HG03558 (cell line): ENCODE data around the gene RHBDD1.
"Not testable (repeated sequence)": the region's sequence is repeated elsewhere in the genome, so short reads cannot be mapped to it uniquely, and the experiment has no call there.

Experiments used
- ATAC-seq: cut with Tn5 transposase; IDR thresholded peaks from one replicate; pipeline ENCODE4 v1.9.1; 2021; ENCODE audit warnings: moderate number of reproducible peaks; ENCODE audit not compliant: unreplicated experiment; ENCODE audit errors: extremely low read depth

The RHBDD1 gene

DNA sequence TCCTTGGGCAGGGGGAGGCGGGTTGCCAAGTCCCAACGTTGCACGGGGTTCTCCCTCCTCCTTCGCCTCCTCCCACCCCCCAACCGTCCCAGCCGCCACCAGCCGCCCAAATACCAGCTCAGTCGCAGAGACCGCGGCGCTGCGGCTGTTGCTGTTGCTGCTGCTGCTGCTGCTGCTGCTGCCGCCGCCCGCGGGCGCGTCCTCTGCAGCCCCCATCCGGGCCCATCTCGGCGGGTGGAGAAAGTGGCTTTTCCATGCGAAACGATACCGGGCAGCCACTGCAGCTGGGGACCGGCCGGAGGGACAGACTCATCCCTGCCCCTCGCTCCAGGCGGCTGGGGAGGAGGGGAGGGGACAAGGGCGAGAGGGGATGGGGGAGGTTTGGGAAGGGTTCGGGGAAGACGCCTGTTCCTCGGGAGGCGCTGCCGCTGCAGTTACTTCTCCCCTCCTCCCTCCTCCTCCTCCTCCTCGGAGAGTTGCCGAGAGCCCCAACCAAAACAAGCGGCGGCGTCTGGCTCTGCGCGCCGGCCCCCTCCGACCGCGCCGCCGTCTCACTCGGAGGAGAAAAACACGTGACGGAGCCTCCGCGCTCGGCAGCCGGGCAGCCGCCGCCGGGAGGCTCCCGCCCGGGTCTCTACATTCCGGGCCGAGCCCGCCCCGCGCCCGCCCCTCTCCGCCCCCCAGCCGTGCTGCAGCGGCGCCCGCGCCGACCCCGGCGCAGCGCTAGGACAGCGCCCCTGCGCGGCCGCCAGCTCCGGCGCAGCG, 36.5 kb upstream of the RHBDD1 start, which contains the start of gene IRS1:
TSS of gene IRS1 (minus strand) at position 610 of the 765 bp plus-strand sequence. CDS start 1,082 bp downstream, outside the sequence.
- peak; percentile 23 for ATAC-seq

DNA sequence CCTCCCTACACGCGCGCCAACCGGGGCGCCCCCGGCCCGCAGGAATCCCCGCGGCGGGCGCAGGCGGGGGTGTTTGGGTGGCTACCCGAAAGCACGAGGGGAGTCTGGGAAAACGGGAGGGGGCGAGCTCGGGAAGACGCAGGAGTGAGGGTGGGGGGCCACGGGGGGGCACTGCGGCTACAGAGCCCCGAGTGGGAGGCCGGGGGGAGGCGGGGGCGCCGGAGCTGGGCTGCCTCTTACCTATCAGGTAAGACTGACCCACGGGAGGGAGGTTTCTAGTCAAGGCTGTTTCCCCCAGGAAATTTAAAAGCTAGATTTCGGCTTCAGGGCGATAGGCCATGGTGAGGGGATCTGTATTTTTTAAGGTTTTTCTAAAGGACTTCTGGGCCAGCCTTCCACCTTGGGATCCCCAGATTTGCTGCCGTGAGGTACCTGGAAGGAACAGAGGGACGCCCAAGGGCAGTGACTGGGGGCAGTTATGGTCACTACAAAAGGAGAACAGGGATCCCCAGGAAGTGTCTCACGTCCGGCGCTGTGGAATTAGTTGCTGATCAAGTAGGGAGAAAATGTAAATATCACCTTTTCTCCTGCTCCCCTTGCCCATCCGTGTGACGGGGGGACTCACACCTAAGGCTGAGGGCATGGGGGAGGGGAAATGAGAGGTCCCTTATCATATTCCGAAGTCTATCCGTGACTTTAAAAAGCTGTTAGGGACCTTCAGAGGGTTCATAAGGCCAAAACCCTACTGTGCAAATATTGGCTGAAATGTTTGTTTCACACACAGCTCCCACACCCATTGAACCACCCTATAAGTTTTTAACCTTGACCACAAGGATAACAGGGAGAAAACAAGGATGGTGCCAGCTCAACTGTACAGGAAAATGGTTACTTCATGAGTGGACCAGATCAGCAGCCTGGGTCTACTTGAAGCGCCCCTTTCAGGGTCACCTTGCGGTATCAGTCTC, 35.6 kb upstream of the RHBDD1 start:
- ATAC-seq: no peak

DNA sequence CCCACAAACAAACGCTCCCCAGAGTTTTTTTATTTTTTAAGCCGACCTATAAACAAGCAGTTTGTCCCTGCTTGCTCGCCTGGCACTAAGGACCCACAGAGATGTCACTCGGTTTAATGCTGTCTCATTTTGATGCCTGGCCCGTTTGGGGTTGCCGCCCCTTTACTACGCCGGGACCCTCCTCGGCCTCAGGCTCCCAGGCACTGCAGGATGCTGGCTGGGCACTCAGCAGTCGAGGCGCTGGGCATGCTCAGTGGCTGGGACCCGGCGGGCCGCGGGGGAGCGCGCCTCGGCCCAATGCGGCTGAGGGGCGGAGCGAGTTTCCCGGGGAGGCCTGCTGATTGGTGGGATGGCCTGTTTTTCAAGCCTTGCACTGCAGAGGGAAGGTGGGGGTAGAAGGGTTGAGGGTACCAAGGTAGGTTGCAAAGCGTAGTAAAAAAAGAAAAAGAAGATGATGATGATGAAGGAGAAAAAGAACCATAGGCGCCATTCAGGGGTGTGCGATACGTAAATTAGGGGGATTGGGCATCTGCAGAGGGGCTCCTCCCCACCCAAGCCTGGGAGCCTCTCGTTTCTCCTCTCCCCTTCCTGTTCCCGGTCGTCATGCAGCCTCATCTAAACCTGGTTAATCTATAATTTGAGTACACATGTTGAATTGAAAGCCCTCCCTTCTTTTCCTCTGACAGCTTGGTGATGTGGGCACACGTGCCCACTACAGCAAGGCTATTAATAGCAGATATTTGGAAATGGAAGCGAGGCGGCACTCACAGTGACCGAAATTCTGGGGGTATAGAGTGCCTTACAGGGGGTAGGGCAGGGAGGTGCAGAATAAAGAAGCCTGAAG, 34.7 kb upstream of the RHBDD1 start:
- peak; percentile 77 for ATAC-seq

DNA sequence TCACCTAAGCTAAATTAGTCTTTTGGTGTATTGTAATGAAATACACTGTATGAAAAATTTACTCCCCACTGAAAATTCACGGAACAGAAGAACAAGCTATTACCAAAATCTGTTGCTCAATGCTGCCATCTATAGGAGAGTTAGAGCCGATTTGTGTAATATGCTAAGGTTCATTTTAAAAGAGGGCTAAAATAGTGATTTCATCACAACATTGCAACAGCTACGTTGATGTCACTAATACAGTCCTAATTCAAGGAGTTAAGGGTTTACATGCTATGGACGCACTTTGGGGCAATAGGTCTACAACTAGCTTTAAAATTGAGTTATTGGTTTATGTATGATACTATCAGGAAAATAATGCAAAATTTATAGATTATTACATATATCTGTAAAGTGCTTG, 33.3 kb upstream of the RHBDD1 start:
- ATAC-seq: no peak

DNA sequence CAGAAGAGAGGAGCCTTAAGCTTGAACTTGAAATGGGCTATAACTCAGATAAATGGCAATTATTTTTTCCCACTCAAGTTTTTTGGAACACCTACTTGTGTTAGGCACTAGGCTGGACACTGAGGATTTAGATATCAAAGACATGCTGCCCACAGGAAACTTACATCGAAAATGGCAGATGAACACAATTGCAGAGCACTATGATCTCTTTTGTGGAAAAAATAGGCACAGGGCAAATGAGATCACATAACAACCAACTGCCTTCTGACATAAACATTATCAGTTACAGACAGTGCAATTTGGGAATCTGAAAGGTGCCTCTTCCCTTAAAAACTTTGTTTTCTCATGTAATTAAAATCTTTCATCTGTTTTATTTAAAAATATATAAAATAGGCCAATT, 32.4 kb upstream of the RHBDD1 start:
- ATAC-seq: no peak

DNA sequence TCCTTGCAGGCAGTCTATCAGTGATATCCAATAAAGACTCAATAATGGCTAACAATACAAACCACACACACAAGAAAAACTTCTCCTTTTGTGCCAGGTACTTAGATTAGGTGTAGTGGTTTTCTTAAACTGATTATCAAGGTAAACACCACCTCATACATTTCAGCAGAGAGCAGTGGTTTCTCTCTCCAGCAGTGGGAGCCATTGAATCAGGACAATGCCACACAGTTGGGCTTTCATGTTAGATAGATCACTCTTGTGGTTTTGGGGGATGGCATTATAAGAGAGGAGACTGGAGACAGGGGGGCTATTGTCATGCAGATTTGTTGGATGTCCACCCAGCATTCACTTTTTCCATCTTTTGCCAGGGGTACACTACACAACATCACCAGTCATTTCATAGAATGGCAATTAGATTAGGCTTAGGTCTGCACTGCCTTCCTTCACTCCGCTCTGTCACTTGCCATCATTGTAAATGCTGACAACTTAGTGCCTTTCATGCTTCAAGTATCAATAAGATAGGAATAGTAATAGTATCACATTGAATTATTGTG, 22.6 kb upstream of the RHBDD1 start:
- no peak for ATAC-seq

DNA sequence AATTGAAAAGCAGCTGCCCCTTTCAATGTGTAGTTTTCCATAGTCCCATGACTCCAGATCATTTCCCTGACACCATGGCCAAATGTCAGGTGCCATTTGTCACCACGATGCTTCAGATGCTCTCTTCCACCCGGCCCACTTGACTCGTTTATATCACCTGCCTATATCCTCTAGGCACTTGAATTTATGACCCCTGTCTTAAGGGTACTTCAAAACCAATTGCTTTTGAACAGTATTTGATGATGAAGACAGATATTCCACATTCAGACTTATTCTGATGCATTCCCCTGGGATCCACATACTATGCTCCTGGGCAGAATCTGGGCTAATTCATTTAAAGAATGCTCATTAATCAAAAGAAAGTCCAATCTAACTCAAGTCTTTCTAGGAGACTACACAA, 16.9 kb upstream of the RHBDD1 start:
- ATAC-seq: no peak

DNA sequence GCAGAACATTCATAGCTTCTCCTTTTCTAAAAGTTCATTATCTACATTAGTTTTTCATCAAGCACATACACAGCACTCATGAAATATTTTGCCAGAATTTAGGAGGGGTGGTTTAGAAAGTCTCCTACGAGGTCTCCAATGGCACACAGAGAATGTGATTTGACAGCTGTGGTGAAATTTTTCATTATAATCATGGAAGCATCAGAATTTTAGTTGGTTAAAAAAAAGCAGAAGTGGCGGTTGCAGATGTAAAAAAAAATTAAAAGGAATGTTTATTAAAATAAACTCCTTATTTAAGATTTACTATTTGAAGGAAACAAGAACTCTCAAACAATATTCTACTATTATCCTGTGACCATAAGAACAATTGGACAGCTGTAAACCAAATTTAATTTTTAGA, 10.8 kb upstream of the RHBDD1 start:
- ATAC-seq: no peak

DNA sequence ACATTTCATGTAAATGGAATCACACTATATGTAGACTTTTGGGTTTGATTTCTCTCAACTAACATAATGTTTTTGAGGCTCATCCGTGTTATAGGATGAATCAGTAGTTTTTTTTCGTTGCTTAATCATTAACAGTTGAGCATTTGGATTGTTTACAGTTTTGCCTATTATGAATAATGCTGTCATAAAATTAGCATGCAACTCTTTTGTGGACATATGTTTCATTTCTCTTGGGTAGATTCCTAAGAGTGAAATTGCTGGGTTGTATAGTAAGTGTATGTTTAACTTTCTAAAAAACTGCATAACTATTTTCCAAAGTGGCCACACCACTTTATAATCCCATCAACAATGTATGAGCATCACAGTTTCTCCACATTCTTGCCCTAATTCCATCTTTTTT, 7.7 kb upstream of the RHBDD1 start:
- no peak for ATAC-seq

DNA sequence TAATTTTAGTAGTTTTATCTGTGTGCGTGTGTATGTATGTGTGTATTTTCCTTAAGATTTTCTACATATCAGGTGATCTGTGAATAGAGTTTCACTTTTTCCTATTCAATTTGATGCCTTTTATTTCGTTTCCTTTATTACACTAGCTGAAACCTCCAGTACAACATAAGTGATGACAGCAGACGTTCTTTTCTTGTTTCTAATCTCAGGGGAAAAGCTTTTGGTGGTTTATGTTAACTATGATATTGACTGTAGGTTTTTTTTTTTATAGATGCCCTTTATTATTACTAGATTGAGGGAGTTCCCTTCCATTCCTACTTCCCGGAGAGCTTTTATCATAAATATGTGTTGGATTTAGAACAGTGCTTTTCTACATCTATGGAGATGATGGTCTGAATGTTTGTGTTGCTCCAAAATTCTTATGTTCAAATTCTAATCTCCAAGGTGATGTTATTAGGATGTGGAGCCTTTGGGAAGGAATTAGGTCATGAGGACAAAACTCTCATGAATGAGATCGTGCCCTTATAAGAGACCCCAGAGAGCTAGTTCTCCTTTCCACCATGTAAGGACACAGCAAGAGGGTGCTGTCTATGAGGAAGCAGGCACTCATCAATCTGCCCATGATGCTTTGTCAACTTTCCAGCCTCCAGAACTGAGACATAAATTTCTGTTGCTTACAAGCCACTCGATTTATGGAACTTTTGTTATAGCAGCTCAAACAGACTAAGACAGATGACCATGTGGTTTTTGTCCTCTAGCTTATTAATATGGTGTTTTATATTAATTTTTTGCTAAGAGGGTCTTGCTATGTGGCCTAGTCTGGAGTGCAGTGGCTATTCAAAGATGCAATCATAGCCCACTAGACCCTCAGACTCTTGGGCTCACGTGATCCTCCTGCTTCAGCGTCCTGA, 5.9 kb upstream of the RHBDD1 start:
- no peak for ATAC-seq

DNA sequence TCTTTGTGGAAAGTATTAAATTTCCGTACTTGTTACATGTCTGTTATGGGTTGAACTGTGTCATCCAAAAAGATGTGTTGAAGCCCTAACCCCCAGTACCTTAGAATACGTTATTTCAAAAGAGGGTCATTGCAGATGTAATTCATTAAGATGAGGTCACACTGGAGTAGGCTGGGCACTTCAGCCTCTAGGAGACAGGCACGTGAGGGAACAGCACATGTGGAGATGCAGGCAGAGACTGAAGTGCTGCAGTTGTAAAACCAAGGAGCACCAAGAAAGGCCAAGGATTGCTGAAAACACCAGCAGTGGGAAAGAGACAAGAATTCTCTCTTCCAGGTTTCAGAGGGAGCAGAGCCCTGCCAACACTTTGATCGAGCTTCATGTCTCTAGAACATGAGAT, 4.6 kb upstream of the RHBDD1 start:
- no peak for ATAC-seq

DNA sequence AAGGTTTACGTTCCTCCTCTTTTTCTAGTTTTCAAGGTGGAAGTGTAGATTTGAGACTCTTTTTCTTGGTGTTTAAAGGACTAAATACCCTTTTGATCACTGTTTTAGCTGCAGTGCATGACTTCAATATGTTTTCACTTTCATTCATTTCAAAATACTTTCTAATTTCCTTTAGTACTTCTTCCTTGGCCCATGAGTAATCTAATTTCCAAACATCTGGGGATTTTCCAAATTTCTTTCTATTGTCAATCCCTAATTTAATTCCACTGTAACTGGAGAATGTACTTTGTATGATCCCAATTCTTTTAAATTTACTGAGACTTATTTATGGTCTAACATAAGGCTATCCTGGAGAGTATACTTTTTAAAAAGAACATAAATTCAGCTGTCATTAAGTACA, 3.8 kb upstream of the RHBDD1 start:
- no peak for ATAC-seq

DNA sequence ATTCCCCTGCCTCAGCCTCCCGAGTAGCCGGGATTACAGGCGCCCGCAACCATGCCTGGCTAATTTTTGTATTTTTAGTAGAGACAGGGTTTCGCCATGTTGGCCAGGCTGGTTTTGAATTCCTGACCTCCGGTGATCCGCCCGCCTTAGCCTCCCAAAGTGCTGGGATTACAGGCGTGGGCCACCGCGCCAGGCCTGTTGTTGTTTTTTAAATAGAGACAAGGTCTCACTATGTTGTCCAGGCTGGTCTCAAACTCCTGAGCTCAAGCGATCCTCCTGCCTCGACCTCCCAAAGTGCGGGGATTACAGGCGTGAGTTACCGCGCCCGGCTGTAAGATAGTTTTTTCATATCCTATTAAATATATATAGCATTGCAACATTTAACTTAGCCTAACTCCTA, 974 bp upstream of the RHBDD1 start:
- ATAC-seq: not testable (repeated sequence)

DNA sequence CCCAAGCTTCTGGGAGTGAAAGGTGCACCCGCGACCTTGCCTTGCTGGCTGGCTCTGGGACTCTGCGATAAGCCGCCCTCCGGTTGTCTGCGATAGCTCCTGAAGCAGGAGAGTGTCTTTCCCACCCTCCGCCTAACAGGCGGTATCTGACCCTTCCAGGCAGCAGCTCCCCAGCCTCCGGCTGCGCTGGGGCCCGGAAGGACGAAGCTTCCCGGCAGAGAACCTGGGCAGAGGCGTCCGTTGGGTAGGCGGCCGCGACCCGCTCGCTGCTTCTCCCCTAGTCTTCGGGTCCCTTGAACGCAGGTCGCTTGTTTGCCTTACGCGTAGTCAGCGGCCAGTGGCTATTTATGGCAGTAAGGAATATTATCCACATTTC, 446 bp upstream of the RHBDD1 start:
- ATAC-seq: peak; percentile 2

DNA sequence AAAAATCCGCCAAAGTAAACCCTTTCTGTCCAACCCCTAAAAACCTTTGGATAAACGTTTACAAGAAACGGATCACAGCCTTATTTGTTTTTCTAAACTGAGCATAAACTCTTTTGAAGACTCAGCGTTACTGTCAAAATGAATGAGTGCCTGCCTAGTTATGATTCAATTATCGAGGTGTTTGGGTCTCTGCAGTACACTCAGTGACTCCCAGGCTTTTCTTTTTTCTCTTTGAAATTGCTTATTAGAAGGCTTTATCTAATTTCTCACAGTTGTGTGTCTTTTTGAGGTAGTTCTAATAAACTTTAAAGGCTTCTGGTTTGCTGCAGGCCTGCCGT, 663 bp downstream of the RHBDD1 start:
- ATAC-seq: no peak

DNA sequence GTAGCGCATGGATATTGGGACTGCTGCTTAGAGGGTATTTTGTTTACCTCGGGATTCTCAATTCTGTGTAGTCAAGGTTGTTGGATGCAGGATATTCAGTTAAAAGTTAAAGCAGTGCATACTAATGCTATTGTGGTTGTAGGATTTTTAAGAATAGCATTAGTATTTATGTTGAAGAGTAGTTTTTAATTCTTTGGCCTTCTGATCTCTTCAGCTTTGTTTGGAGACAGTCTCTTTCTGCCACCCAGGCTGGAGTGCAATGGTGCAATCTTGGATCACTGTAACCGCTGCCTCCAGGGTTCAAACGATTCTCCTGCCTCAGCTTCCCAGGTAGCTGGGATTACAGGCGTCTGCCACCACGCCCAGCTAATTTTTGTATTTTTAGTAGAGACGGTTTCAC, 1.5 kb downstream of the RHBDD1 start:
- ATAC-seq: no peak

DNA sequence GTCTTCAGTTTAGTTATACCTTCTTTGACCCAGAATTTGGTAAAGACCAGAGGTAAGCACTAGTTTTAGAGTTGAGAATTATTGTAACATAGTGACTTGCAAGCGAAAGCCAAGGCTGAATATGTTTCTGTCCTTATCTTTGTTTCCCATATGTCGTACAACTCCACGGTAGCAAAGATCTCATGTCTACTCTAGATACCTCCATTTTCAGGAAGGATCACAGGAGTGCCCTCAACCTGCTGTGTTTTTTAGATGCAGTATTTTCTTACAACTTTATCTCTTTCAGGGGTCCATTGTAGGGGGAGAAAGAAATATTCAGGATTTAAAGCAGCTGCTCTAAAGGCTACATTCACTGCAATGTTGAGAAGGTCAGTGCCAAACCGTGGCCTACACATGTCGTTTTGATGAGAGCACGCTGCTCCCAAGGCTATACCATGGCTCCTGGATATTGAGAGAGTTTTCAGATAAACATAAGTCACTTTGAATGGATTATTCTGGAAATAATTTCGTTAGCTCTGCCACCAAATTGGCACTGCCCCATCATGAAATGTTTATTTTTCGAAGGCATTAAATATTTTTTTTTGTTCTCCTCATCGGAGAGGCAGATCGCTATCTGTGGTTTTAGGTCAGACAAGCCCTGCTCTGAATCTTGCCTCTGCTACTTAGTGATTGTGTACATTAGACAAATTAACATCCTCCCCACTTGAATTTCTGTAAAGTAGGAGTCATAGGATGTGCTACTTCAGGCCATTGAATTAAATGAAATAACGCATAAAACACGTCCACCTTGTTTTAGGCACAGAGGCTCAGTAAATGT, 2.1 kb downstream of the RHBDD1 start:
- no peak for ATAC-seq

DNA sequence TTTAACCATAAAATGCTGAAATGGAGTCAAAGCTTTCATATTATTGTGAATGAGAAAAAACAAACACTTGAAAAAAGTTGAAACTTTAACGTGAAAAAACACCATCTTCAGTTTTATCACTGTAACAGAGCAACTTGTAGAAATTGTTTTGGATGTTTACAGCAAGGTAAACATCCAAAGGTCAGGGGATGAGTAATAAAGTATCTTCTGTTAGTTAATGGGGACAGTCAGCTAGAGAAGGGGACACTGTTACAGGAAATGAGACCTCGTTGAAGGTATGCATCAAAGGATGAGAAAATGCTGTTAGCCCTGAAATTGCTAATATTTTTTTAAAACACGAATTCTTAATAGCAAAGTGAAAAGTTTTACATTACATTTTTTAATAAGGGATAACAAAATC, 2.9 kb downstream of the RHBDD1 start:
- peak; percentile 16 for ATAC-seq
